Osteocyte (in vitro differentiated cells): Measurements from ENCODE around the gene CDH10. TPM values are rescaled to one million over a fixed set of nuclear protein-coding genes. Genes with fewer than 3 reads are reported as not detected.

Experiments
- DNase-seq: peaks from one replicate; pipeline ENCODE4 v3.0.0; 2021; ENCODE audit warnings: mixed read lengths; ENCODE audit not compliant: unreplicated experiment; ENCODE audit errors: extremely low spot score
- H3K27ac Mint-ChIP-seq: one replicate; pipeline ENCODE4 v1.8.0; 2021; ENCODE audit warnings: mild to moderate bottlenecking, mixed read lengths; ENCODE audit not compliant: unreplicated experiment
- H3K27me3 Mint-ChIP-seq: one replicate; pipeline ENCODE4 v1.8.0; 2021; ENCODE audit warnings: mixed read lengths; ENCODE audit not compliant: unreplicated experiment
- H3K36me3 Mint-ChIP-seq: one replicate; pipeline ENCODE4 v1.8.0; 2021; ENCODE audit warnings: mixed read lengths; ENCODE audit not compliant: unreplicated experiment
- H3K4me1 Mint-ChIP-seq: one replicate; pipeline ENCODE4 v1.8.0; 2021; ENCODE audit warnings: mixed read lengths; ENCODE audit not compliant: unreplicated experiment
- H3K4me3 Mint-ChIP-seq: one replicate; pipeline ENCODE4 v1.8.0; 2021; ENCODE audit warnings: mild to moderate bottlenecking, moderate library complexity, mixed read lengths; ENCODE audit not compliant: unreplicated experiment
- H3K9me3 Mint-ChIP-seq: one replicate; pipeline ENCODE4 v1.8.0; 2021; ENCODE audit warnings: mixed read lengths; ENCODE audit not compliant: unreplicated experiment
- CTCF ChIP-seq: fragments of 200-600 bp; sonication (generic); IDR thresholded peaks from 2 replicates; pipeline ENCODE4 v1.5.0; 2021; ENCODE audit warnings: antibody characterized with exemption, mild to moderate bottlenecking, moderate library complexity
- total RNA-seq: library from RNA; stranded (reverse); gene quantifications from 2 replicates; pipeline ENCODE4 v1.2.1, GENCODE V29; 2021

Gene CDH10
- total RNA-seq, 1 donor from 2014 or later = not detected

- no peak overlapping the region for H3K4me3 Mint-ChIP-seq
- H3K27me3 Mint-ChIP-seq = no peaks in the 10 kb centered on the region
- no peak for TF ChIP-seq CTCF
- H3K27ac Mint-ChIP-seq = no peak overlapping the region
- H3K4me1 Mint-ChIP-seq = no peaks in the 10 kb centered on the region
- no peak for DNase-seq
- no peaks in the 10 kb centered on the region for H3K36me3 Mint-ChIP-seq
- no peaks in the 10 kb centered on the region for H3K9me3 Mint-ChIP-seq
Observed at GRCh38 chr5:24510523-24510988, 134.2 kb downstream of the CDH10 start.

- Mint-ChIP-seq H3K36me3 (no peaks in the 10 kb centered on the region), H3K27me3 (no peaks in the 10 kb centered on the region), H3K4me1 (no peaks in the 10 kb centered on the region), H3K9me3 (no peaks in the 10 kb centered on the region), H3K27ac (no peak overlapping the region), H3K4me3 (no peak overlapping the region)
- TF ChIP-seq CTCF = no peak
- no peak for DNase-seq
Observed at GRCh38 chr5:24509943-24510342, 134.8 kb downstream of the CDH10 start.

GRCh38 chr5:24505258-24505657, 139.5 kb downstream of the CDH10 start:
- Mint-ChIP-seq H3K27me3 (no peaks in the 10 kb centered on the region), H3K9me3 (no peaks in the 10 kb centered on the region), H3K4me1 (no peaks in the 10 kb centered on the region), H3K27ac (no peak overlapping the region), H3K4me3 (no peak overlapping the region), H3K36me3 (no peaks in the 10 kb centered on the region)
- DNase-seq = no peak
- no peak for TF ChIP-seq CTCF

- Mint-ChIP-seq H3K4me3 (no peak overlapping the region), H3K9me3 (no peaks in the 10 kb centered on the region), H3K36me3 (no peaks in the 10 kb centered on the region), H3K4me1 (no peaks in the 10 kb centered on the region), H3K27ac (no peak overlapping the region), H3K27me3 (no peaks in the 10 kb centered on the region)
- TF ChIP-seq CTCF = no peak
- no peak for DNase-seq
Observed at GRCh38 chr5:24497591-24498157, 147.1 kb downstream of the CDH10 start.

- Mint-ChIP-seq H3K36me3 (no peaks in the 10 kb centered on the region), H3K9me3 (no peaks in the 10 kb centered on the region), H3K27ac (no peak overlapping the region), H3K27me3 (no peaks in the 10 kb centered on the region), H3K4me3 (no peak overlapping the region), H3K4me1 (no peaks in the 10 kb centered on the region)
- DNase-seq = no peak
- TF ChIP-seq CTCF = no peak
Observed at GRCh38 chr5:24497145-24497544, 147.6 kb downstream of the CDH10 start.
